ENCODE results near the gene INPP4A. TPM values are rescaled to one million over a fixed set of nuclear protein-coding genes. Genes with fewer than 3 reads are reported as not detected.

Gene INPP4A
- total and polyA plus RNA-seq, 9 of the 15 experiments (the other 6 are each of a cell fraction or from before 2014, with no cell fraction given): 1.8 to 15.7 (median 8.3) TPM

DNA sequence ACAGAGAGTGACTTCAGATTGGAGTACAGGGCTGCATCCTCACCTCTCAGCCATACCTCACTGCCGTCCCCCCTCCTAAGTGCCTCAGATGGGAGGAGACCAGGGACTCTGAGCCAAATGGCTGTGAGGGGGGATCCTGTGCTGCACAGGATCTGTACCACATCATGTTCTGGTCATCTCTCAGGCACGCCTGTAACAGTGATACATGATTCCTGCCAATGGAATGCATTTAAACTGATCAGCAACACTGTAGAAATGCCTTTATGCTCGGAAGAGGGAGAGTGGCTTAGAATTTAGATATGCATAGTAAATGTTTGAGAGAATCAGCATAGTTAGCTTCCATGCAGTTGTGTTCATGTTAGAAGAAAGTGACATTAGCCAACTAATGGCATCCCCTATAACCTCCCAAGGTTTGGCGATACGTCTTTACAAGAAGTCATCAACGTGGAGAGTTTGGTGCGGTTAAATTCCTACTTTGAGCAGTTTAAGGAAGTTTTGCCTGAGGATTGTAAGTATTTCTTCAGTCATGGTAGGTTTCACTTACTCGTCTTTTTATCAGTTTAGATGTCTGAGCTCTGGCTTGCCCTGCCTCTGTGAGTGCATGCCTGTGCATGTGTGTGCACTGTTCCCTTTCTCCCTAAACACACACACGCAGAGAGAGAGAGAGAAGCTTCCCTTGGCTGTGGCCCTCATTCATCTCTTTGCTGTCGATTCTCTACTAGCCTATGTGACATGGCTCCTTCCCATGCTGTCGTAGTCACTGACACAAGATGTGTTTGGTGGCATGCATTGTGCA, 123.7 kb downstream of the INPP4A start (continued):
- TF ChIP-seq TARDBP (IDR thresholded peaks at IDR 0.05) (no peak), SMARCB1 (IDR thresholded peaks at IDR 0.05; ENCODE audit: insufficient read length, low read depth) (no peak)

DNA sequence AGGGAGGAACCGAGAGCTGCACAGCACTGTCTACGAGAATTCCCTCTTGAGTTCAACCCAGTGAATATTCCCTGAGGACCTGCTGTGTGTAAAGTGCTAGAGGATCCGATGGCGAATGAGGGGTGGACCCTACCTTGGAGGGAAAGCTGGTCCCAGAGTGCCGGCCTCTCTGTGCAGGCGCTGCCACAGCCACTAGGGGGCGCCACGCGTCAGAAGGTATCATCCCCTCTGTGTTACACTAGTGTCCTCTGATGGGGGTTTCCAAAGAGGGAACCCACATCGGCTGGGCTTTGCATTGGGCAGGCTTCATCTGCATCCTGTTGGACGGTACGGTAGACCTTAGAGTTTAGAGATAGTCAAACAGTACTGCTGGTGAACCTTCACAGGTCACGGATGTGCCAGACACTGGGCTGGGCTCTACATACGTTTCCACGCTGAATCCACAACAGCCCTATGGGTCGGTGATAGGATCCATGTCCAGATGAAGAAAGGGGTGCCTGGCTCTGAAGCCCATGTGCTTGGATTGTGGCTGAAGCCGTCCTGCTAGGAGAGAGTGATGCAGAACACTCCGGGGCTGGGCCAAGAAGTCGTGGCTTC, 124.6 kb downstream of the INPP4A start:
- Histone ChIP-seq H3K9me1 (ENCODE audit: control insufficient read depth, insufficient read depth, low read length) (no peaks in the 10 kb centered on the region), H3K4me1 (replicated peaks in 1 of 2; ENCODE audit: control insufficient read depth in 2 of 2, insufficient read depth in 2 of 2, low read length in 2 of 2) (no peaks in the 10 kb centered on the region), H3K36me3 (ENCODE audit: control insufficient read depth, insufficient read depth, low read length) (peaks cover 34% of the 10 kb centered on the region; the same call in 2 of the 3 replicates), H3K27ac (ENCODE audit: extremely low read depth, low read depth, low read length) (no peak overlapping the region), H2AFZ (ENCODE audit: low read depth, low read length) (no peak overlapping the region), H4K20me1 (replicated peaks; ENCODE audit: control insufficient read depth, insufficient read depth, low read length) (no peaks in the 10 kb centered on the region; the same call in 1 of the 2 replicates), H3K9ac (ENCODE audit: insufficient read depth in 1 of 2, low read depth in 2 of 2, low read length in 2 of 2) (no peak overlapping the region), H3K79me2 (ENCODE audit: control insufficient read depth, insufficient read depth, low read length) (no peaks in the 10 kb centered on the region), H3K9me3 (replicated peaks; ENCODE audit: control insufficient read depth, insufficient read depth, low read depth, low read length) (no peaks in the 10 kb centered on the region), H3K4me2 (ENCODE audit: insufficient read depth, low read length) (no peak overlapping the region), H3K27me3 (ENCODE audit: control insufficient read depth in 2 of 2, insufficient read depth in 2 of 2, low read length in 2 of 2) (no peaks in the 10 kb centered on the region), H3K4me3 (no peak overlapping the region)
- peak; percentile 42 for FAIRE-seq
- in situ Hi-C loops (cut with MboI) (no loop called here), intact Hi-C loops (cut with micrococcal nuclease) (no loop called here)
- peak; percentile 71 to 85 (median 81) for DNase-seq (ENCODE audit: extremely low read depth in 1 of 4, low spot score in 3 of 4)
- ChIA-PET CTCF (ENCODE audit: low intra/inter-chr PET ratio) (interaction anchor here (0.5 to 1.0 kb wide), 3 partner anchors 157 to 829 kb away, joined by 3 to 4 read pairs (median 3); no protein-coding TSS in a partner anchor), POLR2A (interaction anchor here (0.6 to 2.3 kb wide), 3 partner anchors 9 to 352 kb away, joined by 3 to 11 read pairs (median 4); no protein-coding TSS in a partner anchor)
- no TSS peak for BruUV-seq (replicated peaks)
- ATAC-seq: peak; percentile 99
- 49% methylated on average over 19 of the region's 19 CpGs for WGBS (ENCODE audit: insufficient coverage, low coverage, missing lambda C conversion rate)
- peak; percentile 88 for TF ChIP-seq CTCFL (IDR thresholded peaks at IDR 0.05; ENCODE audit: borderline replicate concordance, insufficient read depth, low read depth, low read length, poor library complexity, severe bottlenecking)
- 0 out of 2 replicates have a peak, but pooled peaks have one; percentile 23 for TF ChIP-seq KLF16 (IDR thresholded peaks at IDR 0.05)
- TF ChIP-seq SMC3 (conservative IDR thresholded peaks at IDR 0.05; ENCODE audit: insufficient read depth, low read depth, low read length): peak; percentile 66
- TF ChIP-seq, protein P1, sequence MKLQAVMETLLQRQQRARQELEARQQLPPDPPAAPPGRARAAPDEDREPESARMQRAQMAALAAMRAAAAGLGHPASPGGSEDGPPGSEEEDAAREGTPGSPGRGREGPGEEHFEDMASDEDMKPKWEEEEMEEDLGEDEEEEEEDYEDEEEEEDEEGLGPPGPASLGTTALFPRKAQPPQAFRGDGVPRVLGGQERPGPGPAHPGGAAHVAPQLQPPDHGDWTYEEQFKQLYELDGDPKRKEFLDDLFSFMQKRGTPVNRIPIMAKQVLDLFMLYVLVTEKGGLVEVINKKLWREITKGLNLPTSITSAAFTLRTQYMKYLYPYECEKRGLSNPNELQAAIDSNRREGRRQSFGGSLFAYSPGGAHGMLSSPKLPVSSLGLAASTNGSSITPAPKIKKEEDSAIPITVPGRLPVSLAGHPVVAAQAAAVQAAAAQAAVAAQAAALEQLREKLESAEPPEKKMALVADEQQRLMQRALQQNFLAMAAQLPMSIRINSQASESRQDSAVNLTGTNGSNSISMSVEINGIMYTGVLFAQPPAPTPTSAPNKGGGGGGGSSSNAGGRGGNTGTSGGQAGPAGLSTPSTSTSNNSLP (IDR thresholded peaks at IDR 0.05; ENCODE audit: borderline replicate concordance, low read depth, low read length): no peak
